ENCODE data around the gene SERTM2.

SERTM2 gene

DNA sequence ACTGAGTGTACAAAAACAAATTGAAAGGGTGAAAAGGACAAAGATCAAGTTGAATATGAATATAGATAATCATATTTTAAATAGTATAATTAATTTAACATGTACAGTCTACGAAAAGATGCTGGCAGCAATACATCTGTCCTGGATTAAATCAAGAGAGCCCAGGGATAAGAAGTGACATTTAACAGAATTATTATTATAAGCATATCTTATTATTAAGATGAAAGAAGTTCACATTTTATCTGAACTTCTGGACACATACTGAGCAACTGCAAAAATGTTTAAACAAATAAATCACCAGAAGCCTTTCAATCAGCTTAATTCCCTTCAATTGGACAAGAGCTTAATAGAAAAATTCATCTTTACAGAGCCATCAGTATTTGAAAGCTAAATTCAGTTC lies 50.4 kb downstream of the SERTM2 start:
- DNase-seq, result no peak

DNA sequence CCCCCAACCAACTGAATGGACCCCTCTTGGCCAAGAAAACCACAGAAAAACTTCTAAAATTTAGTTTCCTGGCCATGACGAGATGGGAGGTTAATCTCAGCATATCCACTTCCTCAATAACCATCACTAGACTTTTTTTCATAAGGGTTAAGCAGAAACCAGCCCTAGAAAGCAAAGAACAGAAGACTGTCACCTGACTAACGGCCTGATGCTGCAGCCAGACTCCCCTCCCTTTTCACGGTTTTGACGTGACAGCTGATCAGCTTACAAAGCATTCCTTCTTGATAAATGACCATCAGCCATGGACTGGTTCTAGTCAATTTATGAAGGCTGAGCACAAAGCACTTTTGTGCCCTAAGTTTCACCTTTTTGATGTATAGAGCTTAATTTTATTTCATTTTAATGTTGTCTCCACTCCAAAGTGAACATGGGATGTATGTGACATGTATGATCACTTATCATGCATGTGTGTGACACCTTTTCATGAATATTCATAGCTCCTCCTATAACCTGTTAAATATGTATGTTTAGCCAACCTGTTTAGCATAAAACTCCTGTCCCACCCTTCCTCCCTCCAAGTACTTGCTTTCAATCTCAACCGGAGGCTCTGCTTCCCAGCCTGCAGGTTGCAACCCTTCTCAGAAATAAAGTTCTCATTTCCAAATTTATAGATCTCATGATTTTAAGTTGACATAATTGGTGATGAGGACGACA lies 56.3 kb downstream of the SERTM2 start:
- no peak for DNase-seq

DNA sequence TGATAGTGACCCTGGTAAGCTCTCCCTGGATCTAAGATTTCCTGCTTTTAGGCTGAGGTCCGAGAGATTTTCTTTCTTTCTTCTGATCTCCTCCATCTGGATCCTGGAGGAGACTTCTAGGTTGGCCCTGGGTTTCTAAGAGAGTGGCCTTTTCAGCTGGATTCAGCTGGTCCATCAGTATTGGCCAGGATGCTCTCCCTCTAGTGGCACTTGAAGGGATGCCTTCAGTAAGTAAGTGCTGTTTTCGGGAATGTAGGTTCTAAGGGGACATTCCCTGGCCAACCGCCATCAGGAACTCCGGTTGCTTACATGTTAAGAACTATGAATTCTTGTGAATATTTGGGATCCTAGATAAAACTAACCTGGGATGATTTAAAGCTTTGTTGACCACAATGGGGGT lies 56.9 kb downstream of the SERTM2 start:
- no peak for DNase-seq

DNA sequence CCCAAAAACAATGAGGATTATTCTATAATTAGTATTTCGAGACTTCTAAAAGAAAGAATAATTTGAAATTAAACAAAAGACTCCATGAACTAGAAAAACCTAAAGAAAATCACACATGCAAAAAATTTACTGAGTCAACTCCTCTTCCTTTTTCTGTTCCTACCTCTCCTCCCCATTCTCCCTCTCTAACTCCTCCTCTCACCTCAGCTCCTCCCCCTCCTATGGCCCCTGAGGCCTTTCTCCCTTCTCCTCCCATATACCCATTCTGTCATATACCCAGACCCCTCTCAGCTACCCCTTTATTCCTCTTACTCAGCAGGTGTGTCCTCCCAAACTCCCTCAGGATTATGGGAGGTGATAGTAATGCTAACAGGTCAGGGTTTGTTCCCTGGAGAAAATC lies 57.4 kb downstream of the SERTM2 start:
- no peak for DNase-seq

Measured in stimulated activated CD4-positive, alpha-beta T cell treated with anti-CD3 and anti-CD28 coated beads, Interleukin-1b, Interleukin-23, amount 100 ng/mL, for 48 hours (primary cell).